HG03066 (cell line): ENCODE data around the gene EMILIN1.

Source experiments
- ATAC-seq: cut with Tn5 transposase; IDR thresholded peaks from one replicate; pipeline ENCODE4 v1.9.1; 2021; ENCODE audit warnings: low read depth; ENCODE audit not compliant: unreplicated experiment

Gene EMILIN1

GRCh38 chr2:27079233-27080139, 1.1 kb downstream of the EMILIN1 start:
- ATAC-seq = no peak

GRCh38 chr2:27080140-27080469, 1.7 kb downstream of the EMILIN1 start:
- ATAC-seq = no peak

- ATAC-seq = no peak
These were observed 2.2 kb downstream of the EMILIN1 start for GRCh38 chr2:27080603-27080936.

GRCh38 chr2:27081984-27082772, 3.8 kb downstream of the EMILIN1 start:
- ATAC-seq = no peak

- ATAC-seq = no peak
These were observed 4.5 kb downstream of the EMILIN1 start for GRCh38 chr2:27082773-27083409.

GRCh38 chr2:27083410-27084296, 5.2 kb downstream of the EMILIN1 start:
- ATAC-seq = no peak

GRCh38 chr2:27084297-27085061, 6.1 kb downstream of the EMILIN1 start:
- ATAC-seq = no peak

GRCh38 chr2:27085062-27085672, 6.8 kb downstream of the EMILIN1 start:
- no peak for ATAC-seq

- peak; percentile 15 for ATAC-seq
These were observed 7.3 kb downstream of the EMILIN1 start for GRCh38 chr2:27085673-27086089.

- peak; percentile 63 for ATAC-seq
These were observed 7.8 kb downstream of the EMILIN1 start for GRCh38 chr2:27086090-27086723.

GRCh38 chr2:27086724-27087593, 8.5 kb downstream of the EMILIN1 start, which contains the start of gene KHK:
TSS of gene KHK (plus strand) at chr2:27086772. CDS start at chr2:27087260, 488 bp downstream.
- peak; percentile 14 for ATAC-seq

GRCh38 chr2:27087823-27088410, 9.5 kb downstream of the EMILIN1 start:
- ATAC-seq = no peak

- ATAC-seq = no peak
These were observed 10.2 kb downstream of the EMILIN1 start for GRCh38 chr2:27088634-27089033.

GRCh38 chr2:27089111-27089954, 10.9 kb downstream of the EMILIN1 start:
- ATAC-seq = no peak

- ATAC-seq = no peak
These were observed 13.6 kb downstream of the EMILIN1 start for GRCh38 chr2:27091746-27092695.
